ENCODE data around the gene GRAMD4.
A peak's percentile ranks its signal among the peaks of the same experiment; 100 is the strongest.

GRAMD4 gene

DNA sequence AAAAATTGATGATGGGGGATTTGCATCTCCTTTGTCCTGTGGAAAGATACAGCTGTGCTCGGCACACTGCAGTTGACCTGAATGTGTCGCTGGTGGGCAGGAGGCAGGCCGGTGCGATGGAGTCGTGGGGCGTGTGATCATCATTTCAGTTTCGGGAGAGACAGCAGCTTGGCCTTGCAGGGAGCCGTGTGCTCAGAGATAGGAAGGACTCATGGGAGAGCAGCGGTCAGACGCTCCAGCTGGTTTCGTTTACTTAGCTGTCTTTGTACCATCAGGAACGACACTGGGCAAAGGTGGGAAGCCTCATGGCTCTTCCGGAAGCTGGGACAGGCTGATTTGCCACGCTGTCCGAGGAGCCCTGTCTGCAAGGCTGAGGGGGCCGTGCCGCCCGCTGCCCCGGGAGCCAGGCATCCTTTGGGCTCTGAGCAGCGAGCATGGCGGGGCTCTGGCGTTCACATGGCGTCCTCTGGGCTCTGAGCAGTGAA is 32.7 kb downstream of the GRAMD4 start:
- no peak for DNase-seq (ENCODE audit: insufficient read length, low spot score)

DNA sequence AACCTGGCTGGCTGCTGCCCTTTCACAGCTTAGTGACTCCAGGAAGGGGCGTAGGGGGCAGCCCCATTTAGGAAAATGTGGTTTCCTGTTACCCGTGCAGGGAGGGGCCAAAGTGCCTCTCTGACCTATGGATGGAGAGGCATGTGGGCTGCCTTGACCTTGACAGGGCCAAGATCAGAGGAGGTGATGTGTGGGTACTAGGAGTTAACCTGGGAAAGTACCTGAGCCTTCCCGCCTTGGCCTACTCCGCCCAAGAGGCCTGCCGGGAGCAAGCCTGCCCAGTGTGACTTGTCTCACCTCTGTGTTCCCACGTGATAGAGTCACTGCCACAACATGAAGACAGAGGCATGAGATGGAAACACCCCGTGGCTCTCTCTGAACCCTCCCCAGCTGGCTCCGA is 33.4 kb downstream of the GRAMD4 start:
- no peak for DNase-seq (ENCODE audit: insufficient read length, low spot score)
- no peak for FAIRE-seq

More for the DNA sequence above, 32.7 kb downstream of the GRAMD4 start:
- no peak for FAIRE-seq

DNA sequence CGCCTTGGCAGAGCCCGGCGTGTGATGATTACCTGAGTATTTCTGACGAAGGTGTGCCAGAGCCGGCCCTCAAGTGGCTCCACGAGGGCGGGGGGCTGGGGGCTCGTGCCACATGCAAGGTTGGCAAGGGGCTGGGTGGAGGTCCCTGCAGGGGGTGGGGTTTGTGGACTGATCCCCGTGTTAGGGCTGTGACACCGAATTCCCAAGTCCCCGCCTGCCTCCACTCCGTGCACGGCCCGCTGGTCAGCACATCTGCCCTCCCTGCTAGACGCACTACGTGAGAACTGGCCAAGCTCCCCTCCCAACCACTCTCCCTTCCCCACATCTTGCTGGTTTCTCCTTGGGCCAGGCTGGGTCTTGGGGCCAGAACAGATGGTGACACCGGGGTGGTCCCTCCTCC is 34.2 kb downstream of the GRAMD4 start:
- no peak for FAIRE-seq

DNA sequence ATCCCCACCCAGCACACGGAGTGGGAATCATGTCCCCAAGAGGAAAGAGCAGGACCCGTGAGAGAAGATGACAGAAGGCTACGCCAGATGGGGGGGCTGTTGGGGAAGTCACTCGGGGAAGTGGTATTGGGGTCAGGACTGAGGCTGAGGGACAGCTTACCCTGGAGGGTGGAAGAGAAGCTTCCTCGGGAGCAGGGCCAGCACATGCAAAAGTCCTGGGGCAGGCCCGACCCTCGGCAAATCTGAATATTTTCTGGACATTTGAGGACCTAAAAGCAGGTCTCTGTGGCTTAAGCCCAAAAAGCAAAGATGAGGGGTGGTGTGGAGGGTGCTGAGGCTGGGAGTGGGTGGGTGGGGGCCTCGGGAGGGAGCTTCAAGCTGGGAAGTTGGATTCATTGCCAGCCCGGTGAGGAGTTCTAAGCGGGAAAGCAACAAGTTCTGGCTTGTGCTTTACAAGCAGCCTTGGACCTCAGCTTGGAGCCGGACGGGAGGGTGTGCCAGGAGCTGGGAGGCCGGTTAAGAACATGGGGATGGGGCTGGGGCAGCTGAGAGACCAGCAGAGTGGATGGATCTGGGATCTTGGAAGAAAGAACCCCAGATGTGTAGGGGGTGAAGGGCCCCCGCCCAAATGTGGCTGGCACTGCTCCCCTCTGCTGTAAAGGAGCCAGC is 34.9 kb downstream of the GRAMD4 start:
- FAIRE-seq (no peak), DNase-seq (ENCODE audit: insufficient read length, low spot score) (no peak)

More for the DNA sequence above, 34.2 kb downstream of the GRAMD4 start:
- DNase-seq (ENCODE audit: insufficient read length, low spot score) = no peak

DNA sequence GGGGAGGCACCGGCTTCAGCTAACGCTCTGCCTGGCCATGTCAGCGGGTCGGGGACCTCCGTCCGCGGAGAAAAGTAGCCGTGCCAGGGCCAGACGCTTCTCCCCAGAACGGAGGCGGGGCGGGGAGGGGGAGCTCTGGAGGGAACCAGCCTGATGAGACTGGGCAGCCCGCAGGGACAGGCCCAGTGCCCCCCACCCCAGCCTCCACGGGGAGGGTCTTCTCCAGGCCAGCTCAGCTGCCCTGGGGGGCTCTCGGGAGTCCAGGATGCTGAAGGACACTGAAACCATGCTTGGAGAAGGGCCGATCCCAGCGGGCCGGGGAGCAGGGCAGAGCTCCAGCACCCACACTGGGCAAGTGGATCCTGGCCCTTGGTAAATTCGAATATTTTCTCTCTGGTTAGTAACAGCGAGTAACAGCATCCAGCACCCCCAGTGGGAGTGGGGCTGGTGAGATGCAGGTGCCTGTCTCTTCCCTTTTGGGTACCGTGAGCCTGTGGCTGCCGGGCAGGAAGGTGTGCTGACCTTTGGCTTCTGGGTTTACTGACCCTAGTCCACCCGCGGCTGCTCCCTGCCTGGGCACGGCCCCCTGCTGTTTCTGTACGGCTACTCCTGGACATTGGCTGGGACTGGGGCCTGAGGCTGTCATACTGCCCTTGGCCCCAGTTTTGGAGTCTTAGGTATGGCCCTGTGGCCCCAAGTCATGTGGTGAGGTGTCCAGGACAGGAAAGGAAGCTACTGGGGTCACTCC is 35.8 kb downstream of the GRAMD4 start:
- no peak for DNase-seq (ENCODE audit: insufficient read length, low spot score)

DNA sequence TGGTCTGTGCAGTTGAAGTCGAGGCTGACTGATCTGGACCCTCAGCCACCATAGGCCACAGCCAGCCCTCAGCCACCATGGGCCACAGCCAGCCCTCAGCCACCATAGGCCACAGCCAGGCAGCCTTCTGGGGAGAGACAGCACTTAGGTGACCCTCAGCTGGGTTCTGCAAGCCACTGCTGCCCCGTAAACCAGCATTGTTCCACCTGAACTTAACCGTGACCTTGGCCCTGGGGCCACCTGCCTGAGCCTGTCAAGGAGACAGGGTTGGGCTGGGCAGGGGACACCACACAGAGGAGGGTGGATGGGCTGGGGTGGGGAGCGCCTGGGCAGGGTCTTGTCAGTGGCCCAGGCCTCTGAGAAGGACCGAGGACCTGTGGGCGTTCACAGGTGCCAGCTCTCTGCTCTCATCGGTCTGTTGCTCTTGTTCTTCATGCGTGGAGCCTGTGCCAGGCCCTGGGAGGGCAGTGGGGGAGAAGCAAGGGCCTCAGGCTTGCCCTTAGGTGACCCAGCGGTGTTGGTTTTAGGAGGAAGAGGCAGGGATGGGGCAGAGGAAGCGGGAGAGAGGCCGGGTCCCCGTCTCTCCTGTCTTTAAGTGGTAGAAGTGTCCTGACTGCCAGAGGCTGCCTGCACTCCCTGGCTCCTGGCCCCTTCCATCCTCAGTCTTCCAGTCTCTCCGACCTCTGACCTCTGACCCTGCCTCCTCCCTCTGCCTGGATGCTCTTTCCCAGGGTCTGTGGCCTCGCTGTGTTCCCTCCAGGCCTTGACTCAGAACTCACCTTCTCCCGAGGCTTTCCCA is 36.9 kb downstream of the GRAMD4 start:
- FAIRE-seq = no peak
- no peak for DNase-seq (ENCODE audit: insufficient read length, low spot score)

More for the DNA sequence above, 35.8 kb downstream of the GRAMD4 start:
- no peak for FAIRE-seq

DNA sequence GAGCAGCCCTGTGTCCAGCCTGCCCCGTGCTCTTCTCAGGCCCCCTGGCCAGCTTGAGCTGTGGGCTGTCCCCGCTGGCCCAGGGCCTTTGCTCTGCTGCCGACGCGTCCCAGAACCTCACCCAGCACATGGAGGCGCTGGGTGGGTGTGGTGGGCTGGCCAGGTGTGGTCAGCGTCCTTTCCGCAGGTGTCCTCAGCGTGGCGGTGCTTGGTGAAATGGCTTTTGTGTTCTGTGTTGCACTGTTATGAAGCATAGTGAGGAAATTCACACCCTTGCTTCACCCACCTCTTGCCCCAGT is 37.4 kb downstream of the GRAMD4 start:
- FAIRE-seq = no peak
- no peak for DNase-seq (ENCODE audit: insufficient read length, low spot score)

DNA sequence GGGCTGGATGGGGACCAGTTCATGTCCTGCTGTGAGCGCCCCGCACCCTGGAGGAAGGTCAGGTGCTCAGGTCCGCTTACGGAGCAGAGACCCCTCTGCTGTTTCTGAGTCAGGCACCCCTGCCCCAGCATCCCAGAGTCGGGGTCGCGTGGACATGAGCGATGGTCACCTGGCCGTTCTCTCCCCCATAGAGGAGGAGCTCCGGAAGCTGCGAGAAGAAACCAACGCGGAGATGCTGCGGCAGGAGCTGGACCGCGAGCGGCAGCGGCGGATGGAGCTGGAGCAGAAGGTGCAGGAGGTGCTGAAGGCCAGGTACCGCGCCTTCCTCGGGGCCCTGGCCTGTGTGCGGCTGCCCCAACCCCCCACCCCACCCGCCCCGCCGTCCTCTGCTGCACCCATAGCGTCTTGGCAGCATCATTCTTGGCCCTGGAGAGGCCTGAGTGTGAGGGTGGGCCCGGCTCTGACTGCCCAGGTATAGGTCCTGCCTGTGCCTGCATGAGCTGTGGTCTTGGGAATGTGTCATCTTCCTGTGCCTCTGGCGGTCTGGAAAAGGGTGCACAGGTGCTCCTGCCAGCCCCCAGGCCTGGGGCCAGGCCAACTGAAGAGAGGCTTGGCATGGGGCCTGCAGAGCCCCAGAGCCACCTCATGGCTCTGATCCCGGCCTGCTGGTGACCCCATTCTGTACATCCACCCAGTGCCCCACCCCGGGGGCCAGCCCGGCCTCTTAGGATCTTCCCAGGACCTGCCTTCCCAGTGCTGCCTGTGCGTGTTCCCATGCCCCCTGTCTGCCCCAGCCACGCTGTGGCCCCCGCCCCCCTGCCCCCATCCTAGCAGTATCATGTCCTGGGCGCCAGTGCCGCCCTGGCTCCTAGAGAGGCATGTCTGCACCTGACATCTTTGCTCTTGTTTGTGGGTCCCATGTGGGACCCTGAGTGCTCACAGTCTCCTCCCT is 38.1 kb downstream of the GRAMD4 start:
- DNase-seq (ENCODE audit: insufficient read length, low spot score) (no peak), FAIRE-seq (no peak)

DNA sequence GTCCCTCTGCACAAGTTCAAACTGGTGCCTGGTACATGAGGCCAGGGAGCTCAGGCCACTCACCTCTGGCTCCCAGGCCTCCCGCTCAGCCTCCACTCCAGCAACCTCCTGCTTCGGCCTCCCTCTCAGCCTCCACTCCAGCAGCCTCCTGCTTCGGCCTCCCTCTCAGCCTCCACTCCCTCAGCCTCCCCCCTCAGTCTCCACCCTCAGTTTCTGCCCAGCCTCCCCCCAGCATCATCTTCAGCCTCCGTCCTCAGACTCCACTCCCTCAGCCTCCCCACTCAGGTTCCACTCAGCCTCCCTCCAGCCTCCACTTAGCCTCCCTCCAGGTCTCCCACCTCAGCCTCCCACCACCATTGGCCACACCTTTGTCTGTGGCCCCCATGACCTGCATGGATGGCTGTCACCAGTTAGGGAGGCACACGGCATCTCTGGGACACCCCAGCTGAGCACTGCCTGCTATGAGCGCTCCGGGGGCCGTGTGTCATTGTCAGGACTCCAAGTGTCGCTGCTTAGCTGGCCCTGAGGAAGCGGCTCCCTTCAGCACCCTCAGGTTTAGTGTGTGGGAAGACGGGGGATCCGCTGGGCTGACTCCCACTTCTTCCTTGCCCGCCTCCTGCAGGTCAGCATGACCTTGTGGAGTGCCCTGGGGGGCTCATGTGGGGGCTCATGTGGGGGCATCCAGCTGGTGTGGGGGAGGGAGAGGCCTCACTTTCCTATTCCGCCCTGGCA is 39.0 kb downstream of the GRAMD4 start:
- no peak for FAIRE-seq
- no peak for DNase-seq (ENCODE audit: insufficient read length, low spot score)

DNA sequence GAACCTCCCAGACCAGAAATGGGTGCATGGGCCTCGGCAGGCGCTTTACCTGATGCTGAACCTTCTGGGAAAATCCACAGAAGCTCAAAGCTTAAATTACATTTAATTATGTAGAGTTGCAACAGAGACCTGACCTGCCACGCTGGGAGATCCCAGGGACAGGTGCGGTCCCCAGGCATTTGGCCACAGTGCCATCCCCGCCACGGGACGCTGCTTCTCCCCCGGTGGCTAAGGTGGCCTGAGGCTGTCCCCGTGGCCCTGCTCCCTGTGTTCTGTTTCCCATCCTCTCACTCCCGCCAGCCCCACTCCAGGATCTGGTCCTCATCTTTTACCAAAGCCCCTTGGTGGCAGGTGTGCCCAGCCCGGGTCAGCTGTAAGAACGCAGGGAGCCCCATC is 39.6 kb downstream of the GRAMD4 start:
- DNase-seq (ENCODE audit: insufficient read length, low spot score) (no peak), FAIRE-seq (no peak)

DNA sequence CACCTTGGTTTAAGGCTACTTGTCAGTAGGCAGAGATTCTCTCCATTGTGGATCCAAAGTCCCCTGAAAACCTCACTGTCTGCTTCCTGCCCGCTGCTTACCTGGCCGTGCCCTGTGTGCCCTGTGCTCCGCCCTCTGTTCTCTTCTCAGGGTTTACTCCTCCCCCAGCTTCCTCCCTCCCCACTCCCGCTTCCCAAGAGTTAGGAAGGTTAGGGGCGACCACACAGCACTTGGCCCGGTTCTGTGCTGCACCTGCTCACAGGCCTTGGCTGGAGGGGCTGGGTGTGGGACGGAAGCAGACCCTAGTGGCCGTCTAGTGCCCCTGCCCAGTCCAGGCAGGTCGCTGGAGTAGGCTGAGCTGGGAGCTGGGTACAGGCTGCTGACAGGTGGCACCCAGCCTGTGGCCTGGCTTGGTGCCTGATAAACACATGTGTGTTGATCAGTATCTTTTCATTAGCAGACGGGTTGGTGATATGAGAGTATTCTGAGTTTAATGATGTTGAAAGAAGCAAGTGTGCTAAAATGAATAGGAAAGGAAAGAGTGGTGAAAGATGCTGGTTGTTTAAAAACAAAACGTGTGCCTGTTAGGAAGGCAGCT is 40.5 kb downstream of the GRAMD4 start:
- no peak for DNase-seq (ENCODE audit: insufficient read length, low spot score)
- FAIRE-seq = no peak

DNA sequence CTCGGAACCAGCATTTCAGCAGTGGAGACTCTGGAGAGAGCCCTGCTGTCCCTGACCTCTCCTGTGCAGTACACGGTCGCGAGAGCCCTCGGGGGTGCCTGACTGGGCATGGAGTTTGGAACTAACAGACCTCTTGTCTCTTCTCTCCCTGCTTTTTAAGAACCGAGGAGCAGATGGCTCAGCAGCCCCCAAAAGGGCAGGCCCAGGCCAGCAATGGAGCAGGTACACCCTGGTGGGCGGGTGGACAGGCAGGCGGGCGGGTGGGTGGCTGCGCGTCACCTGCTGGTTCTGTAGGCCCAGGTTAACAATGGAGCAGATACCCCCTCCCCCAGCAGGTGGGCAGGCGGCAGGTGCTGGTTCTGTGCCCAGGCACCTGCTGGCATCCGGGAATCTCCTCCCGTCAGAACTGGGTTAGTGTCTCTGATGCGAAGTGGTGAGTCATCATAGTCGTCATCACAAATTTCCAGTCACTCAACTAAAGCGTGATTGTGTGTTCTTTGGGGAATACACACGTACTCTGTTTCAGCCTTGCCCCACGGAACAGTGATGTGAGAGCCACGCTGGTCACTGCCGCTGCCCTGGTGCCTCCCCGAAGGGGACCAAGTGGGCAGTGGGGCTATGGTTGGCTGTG is 41.1 kb downstream of the GRAMD4 start:
- DNase-seq (ENCODE audit: insufficient read length, low spot score) (peak; percentile 38), FAIRE-seq (peak; percentile 40)

DNA sequence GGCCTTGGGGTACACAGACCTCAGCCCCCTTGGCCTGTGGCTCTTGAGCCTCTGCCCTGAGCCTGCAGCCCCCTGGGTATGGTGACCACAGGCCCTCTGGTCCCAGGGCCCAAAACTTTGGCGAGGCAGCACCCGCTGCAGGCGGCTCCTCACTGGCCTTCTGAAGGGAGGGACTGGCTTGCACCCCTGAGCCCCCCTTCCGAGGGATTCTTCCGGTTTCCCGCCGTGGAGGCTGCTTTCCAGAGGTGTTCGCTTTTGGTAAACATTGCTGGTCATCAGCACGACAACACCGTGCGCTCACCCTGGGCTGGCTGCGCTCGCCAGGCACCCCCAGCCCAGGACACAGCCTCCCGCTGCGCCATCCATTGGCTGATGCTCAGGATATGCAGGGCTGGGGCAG is 42.0 kb downstream of the GRAMD4 start:
- FAIRE-seq (no peak), DNase-seq (ENCODE audit: insufficient read length, low spot score) (no peak)

DNA sequence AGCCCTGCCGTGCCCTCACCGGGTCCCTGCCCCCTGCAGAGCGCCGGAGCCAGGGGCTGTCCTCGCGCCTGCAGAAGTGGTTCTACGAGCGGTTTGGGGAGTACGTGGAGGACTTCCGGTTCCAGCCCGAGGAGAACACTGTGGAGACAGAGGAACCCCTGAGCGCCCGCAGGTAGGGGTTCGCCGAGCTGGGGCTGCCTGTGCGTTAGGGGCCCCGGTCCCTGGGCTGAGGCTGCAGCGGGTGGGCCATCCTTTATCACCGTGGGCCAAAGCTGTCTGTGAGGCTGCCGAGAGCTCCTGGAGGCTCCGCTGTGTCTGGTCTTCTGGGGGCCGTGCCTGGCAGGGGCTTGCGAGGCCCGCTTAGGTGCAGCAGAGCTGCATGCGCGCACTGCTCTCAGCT is 42.8 kb downstream of the GRAMD4 start:
- FAIRE-seq (no peak), DNase-seq (ENCODE audit: insufficient read length, low spot score) (no peak)

DNA sequence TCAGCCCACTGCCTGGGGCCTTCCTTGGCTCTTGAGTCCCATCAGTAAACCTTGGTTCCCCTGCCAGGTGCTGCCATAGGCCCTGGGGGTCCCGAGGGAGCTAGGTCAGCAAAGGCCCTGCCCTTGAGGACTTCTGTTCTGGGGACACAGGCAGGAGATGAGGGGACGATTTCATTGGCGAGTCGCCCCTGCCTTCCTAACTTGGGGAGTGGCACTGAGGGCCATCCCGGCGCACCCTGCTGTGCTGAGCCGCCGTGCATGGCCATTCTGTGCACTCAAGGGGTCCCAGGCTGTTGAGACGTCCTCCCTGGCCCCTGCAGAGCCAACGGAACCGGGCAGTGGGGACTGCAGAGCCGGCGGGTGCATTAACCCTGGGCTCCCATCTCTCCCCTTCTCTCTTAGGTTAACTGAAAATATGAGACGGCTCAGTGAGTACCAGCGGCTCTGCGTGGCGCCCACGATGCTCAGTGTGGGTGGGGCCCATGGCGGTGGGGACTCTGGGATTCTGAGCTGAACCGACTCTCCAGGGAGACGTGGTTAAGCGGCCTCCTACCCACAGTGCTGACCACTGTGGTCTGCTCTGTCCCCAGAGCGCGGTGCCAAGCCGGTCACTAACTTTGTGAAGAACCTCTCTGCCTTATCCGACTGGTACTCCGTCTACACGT is 43.4 kb downstream of the GRAMD4 start:
- DNase-seq (ENCODE audit: insufficient read length, low spot score) (no peak), FAIRE-seq (no peak)

DNA sequence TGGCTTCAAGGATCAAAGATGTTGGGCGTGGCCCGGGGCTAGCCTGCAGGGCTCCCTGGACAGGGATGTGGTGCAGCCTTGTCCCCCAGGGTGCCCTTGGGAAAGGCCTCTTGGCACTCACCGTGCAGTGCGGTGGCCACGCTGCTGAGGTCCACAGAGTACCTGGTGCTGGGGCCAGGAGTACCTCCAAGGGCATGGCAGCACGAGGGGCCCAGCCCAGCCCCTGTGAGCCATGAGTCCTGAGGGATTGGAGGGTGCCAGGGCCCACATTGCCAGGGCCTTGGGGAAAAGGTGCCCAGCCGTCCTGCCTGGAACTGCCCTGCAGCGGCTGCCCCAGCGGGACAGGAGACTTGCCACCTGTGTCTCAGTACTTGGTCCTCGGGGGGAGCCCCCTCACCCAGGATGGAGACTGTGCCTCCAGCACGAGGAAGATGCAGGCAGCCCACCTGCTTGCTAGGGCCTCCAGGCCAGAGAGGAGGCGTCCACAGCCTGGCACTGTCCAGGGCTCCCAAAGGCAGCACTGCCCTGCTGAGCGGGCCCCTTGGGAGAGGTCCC is 44.2 kb downstream of the GRAMD4 start:
- DNase-seq (ENCODE audit: insufficient read length, low spot score) (no peak), FAIRE-seq (no peak)

DNA sequence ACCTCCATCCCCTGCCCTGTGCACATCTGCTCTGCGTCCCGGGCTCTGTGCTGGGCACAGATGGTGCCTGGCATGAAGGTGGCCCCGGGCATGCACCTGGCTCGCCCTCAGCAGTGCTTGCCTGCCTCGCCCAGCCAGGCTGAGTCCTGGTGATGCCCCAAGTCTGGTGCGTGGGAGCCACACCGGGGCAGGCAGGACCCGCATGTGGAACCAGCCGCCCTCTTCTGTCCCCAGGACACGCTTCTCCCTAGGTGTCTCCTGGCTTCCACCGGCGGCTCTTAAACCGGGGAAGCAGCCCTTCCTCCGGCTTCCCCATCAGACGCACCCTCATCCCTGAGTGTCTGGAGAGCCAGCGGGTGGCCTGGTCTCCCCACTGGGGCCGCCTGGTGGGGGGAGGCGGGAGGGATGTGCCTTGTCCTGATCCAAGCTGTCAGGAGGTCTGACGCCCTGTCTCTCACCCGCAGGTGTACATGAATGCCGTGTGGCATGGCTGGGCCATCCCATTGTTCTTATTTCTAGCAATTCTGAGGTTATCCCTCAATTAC is 45.0 kb downstream of the GRAMD4 start:
- no peak for DNase-seq (ENCODE audit: insufficient read length, low spot score)
- no peak for FAIRE-seq

DNA sequence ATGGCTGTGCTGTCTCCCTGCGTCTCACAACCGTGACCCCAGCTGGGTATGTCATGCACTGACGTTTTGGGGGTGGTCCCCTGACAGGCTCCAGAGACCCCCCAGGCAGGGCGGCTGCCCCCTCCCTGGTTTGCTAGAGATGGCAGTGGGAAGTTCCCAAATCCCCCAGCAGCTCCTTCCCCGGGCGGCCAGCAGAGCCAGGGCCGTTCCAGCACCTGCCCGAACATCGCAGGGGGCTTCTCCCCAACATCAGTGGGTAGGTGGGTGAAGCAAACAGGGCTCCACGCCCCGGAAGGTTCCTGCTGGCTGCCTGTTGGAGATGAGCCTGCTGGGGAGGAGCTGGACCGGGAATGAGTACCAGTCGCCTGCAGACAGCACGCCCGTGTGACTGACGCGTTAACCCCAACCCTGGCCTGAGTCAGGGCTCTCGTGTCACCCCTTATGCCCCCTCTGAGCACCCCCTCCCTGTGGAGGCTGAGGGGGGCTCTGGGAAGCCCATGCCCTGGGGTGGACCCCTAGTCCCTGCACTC is 45.6 kb downstream of the GRAMD4 start:
- FAIRE-seq (no peak), DNase-seq (ENCODE audit: insufficient read length, low spot score) (no peak)
